Measurements from ENCODE around the gene FFAR4. TPM values are rescaled to one million over a fixed set of nuclear protein-coding genes. Genes with fewer than 3 reads are reported as not detected.

Gene FFAR4
- total and polyA plus RNA-seq, 12 donors: 0.20 to 1.4 (median 0.65) TPM; not detected in 2

- H3K9me3 ChIP-seq (replicated peaks in 1 of 3): no peaks in the 10 kb centered on the region
- no peaks in the 10 kb centered on the region for H3K36me3 ChIP-seq (replicated peaks in 1 of 2)
- H3K4me3 ChIP-seq: no peak overlapping the region
- no peaks in the 10 kb centered on the region for H3K27me3 ChIP-seq
- no peak overlapping the region for H3K27ac ChIP-seq
- TF ChIP-seq CTCF (IDR thresholded peaks at IDR 0.05) (no peak), POLR2A (IDR thresholded peaks at IDR 0.05) (no peak)
- H3K4me1 ChIP-seq (replicated peaks in 1 of 2): no peaks in the 10 kb centered on the region
- DNase-seq: no peak
- intact Hi-C loops (cut with DNase I): no loop called here
- WGBS, 4 donors: 70 to 85% (median 79%) methylated on average over 3 of the region's 3 CpGs
These were observed 46.7 kb downstream of the FFAR4 start for GRCh38 chr10:93613126-93613525.

GRCh38 chr10:93614101-93614825, 47.8 kb downstream of the FFAR4 start:
- no peaks in the 10 kb centered on the region for H3K27me3 ChIP-seq
- H3K27ac ChIP-seq: no peak overlapping the region
- no peak for TF ChIP-seq POLR2A (IDR thresholded peaks at IDR 0.05)
- TF ChIP-seq CTCF (IDR thresholded peaks at IDR 0.05): no peak
- DNase-seq: no peak
- no peak overlapping the region for H3K4me3 ChIP-seq
- H3K36me3 ChIP-seq (replicated peaks in 1 of 2): no peaks in the 10 kb centered on the region
- no peaks in the 10 kb centered on the region for H3K4me1 ChIP-seq (replicated peaks in 1 of 2)
- no peaks in the 10 kb centered on the region for H3K9me3 ChIP-seq (replicated peaks in 1 of 3)
- 72 to 83% (median 80%) methylated on average over 7 of the region's 7 CpGs for WGBS, 4 donors
- intact Hi-C loops (cut with DNase I): no loop called here

GRCh38 chr10:93615576-93616235, 49.2 kb downstream of the FFAR4 start:
- Histone ChIP-seq H3K4me1 (replicated peaks in 1 of 2) (no peaks in the 10 kb centered on the region), H3K36me3 (replicated peaks in 1 of 2) (no peaks in the 10 kb centered on the region), H3K9me3 (replicated peaks in 1 of 3) (no peaks in the 10 kb centered on the region), H3K4me3 (no peak overlapping the region), H3K27ac (peak overlapping the region in 2 of 5 donors; percentile 12 to 58), H3K27me3 (no peaks in the 10 kb centered on the region)
- TF ChIP-seq POLR2A (IDR thresholded peaks at IDR 0.05) (no peak), CTCF (IDR thresholded peaks at IDR 0.05) (no peak)
- intact Hi-C loops (cut with DNase I): no loop called here
- DNase-seq: no peak
- WGBS, 4 donors: 62 to 72% (median 68%) methylated on average over 9 of the region's 9 CpGs

- no peaks in the 10 kb centered on the region for H3K9me3 ChIP-seq (replicated peaks in 1 of 3)
- no peak for DNase-seq
- H3K4me1 ChIP-seq (replicated peaks in 1 of 2): no peaks in the 10 kb centered on the region
- no peak overlapping the region for H3K27ac ChIP-seq
- intact Hi-C loops (cut with DNase I): no loop called here
- no peaks in the 10 kb centered on the region for H3K27me3 ChIP-seq
- H3K4me3 ChIP-seq: no peak overlapping the region
- WGBS, 4 donors: 69 to 85% (median 77%) methylated on average over 7 of the region's 7 CpGs
- TF ChIP-seq CTCF (IDR thresholded peaks at IDR 0.05) (no peak), POLR2A (IDR thresholded peaks at IDR 0.05) (no peak)
- no peaks in the 10 kb centered on the region for H3K36me3 ChIP-seq (replicated peaks in 1 of 2)
These were observed 54.5 kb downstream of the FFAR4 start for GRCh38 chr10:93620925-93621324.

Measured in adrenal gland (tissue), 12 donors.